Lung (tissue), 12 donors: Measurements from ENCODE around the gene ACTR5. TPM values are rescaled to one million over a fixed set of nuclear protein-coding genes. Genes with fewer than 3 reads are reported as not detected.

Experiments
- ATAC-seq: fragments of 200-7000 bp; cut with Tn5 transposase; one replicate; pipeline ENCODE4 v1.9.1; 2020; ENCODE audit warnings: moderate number of reproducible peaks; ENCODE audit not compliant: insufficient read depth, low FRiP score
- DNase-seq, 3 donors: peaks; one replicate each; pipeline ENCODE4 v3.0.0-alpha.2; 2013 to 2017
- H3K27ac ChIP-seq, 2 donors: one replicate each; pipeline ENCODE4 v1.5.1; 2013; ENCODE audit warnings: mild to moderate bottlenecking in 2 of 2, moderate library complexity in 2 of 2, control low read depth in 1 of 2, inconsistent platforms in 1 of 2, low read depth in 1 of 2, low read length in 1 of 2
- H3K27me3 ChIP-seq, 3 donors: one replicate each; pipeline ENCODE4 v1.5.1; 2013; ENCODE audit warnings: low read length in 2 of 3; ENCODE audit not compliant: control insufficient read depth in 3 of 3, insufficient read depth in 3 of 3
- H3K36me3 ChIP-seq, 4 donors: one replicate each; pipeline ENCODE4 v1.5.1; 2013; ENCODE audit warnings: low read length in 4 of 4, mild to moderate bottlenecking in 1 of 4, moderate library complexity in 1 of 4; ENCODE audit not compliant: control insufficient read depth in 4 of 4, insufficient read depth in 4 of 4
- H3K4me1 ChIP-seq, 5 donors: one replicate each; pipeline ENCODE4 v1.5.1; 2013; ENCODE audit warnings: low read length in 5 of 5, mild to moderate bottlenecking in 2 of 5, moderate library complexity in 1 of 5; ENCODE audit not compliant: control insufficient read depth in 5 of 5, insufficient read depth in 5 of 5
- H3K4me3 ChIP-seq: one replicate; pipeline ENCODE4 v1.5.1; 2013; ENCODE audit warnings: mild to moderate bottlenecking, control low read depth, moderate library complexity
- H3K9ac ChIP-seq, 2 donors: one replicate each; pipeline ENCODE4 v1.5.1; 2013; ENCODE audit warnings: low read length in 2 of 2, control low read depth in 1 of 2; ENCODE audit not compliant: insufficient read depth in 1 of 2
- H3K9me3 ChIP-seq, 4 donors: one replicate each; pipeline ENCODE4 v1.5.1; 2013; ENCODE audit warnings: low read length in 3 of 4, mild to moderate bottlenecking in 1 of 4, moderate library complexity in 1 of 4; ENCODE audit not compliant: control insufficient read depth in 4 of 4, insufficient read depth in 3 of 4
- CTCF ChIP-seq: IDR thresholded peaks from 2 replicates; pipeline ENCODE4 v1.5.1; 2012; ENCODE audit warnings: mild to moderate bottlenecking; ENCODE audit errors: control extremely low read depth, extremely low read depth
- WGBS, 2 donors: extraction: QIAGEN DNeasy Blood & Tissue Kit; methylation state at CpG; one replicate each; pipeline ENCODE4 v1.1.7; 2013; 5-methylcytosine and 5-hydroxymethylcytosine counted together
- polyA plus RNA-seq, 2 donors: library from polyadenylated mRNA; stranded (reverse); fragments of 200-250 nt; gene quantifications; one replicate each; pipeline ENCODE4 v1.2.1, GENCODE V29; 2013
- total RNA-seq, 2 donors: library from RNA; depleted of rRNA in 1 of 2; stranded (reverse); fragments of >200 nt in 1 of 2; gene quantifications; one replicate each; pipeline ENCODE4 v1.2.1, GENCODE V29; 2014 to 2021
- donor health status: control.
- donor health status: control.
- donor health status: Bipolar disorder and iron deficiency.
- donor health status: healthy.
- donor health status: DM: yes; HTN: yes; CAD: no.

Gene ACTR5
- total and polyA plus RNA-seq, 4 donors = 5.3 to 9.5 (median 6.4) TPM

DNA sequence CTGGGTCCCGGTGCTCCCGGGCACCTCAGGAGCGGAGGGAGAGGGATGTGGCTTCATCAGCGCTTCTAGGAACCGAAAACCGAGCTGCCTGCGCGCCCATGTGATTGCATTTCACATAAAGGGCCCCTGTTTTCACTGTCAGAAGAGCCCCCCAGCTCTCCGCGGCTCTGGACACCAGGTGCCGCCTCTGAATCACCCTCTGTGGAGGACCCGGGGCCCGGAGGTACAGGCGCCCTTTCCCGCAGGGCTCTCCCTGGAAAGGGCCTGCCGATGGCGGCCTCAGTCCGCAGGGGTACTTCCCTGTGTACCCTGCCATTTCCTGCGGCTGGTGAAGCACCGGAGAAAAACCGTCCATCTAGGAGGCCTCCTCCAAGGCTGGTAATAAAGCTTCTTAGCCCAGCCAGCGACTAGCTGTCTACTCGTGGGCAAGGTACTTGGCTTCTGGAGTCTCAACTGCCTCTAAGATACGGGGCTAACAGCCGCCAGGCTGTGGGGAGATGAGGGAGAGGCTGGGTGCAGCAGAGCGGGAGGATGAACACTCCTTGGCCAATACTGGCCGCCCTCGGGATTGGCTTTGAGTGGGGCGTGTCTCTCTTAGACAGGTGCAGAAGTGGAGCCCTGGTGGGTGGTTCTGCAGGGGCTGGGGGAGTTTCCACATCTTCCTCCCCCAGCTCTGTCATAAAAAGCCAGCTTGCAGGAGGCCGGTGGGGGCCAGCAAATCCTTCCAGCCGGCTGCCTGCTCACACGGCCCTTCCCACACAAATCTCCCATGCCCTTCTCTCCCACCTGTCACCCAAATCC, 58.8 kb downstream of the ACTR5 start:
- H3K4me1 ChIP-seq = peaks cover 0 to 30% (median 0%) of the 10 kb centered on the region in 5 donors
- WGBS, 2 donors = 14 to 15% methylated on average over 32 of the region's 32 CpGs
- H3K9me3 ChIP-seq = peaks cover 0 to 6% (median 0%) of the 10 kb centered on the region in 4 donors
- peaks cover 0 to 1% (median 0%) of the 10 kb centered on the region in 4 donors for H3K36me3 ChIP-seq
- ATAC-seq (no peak), DNase-seq (no peak)
- peak overlapping the region; percentile 54 for H3K4me3 ChIP-seq
- peak overlapping the region in 1 of 2 donors; percentile 18 for H3K27ac ChIP-seq
- peaks cover 0 to 38% (median 27%) of the 10 kb centered on the region in 3 donors for H3K27me3 ChIP-seq
- no peak overlapping the region for H3K9ac ChIP-seq
- TF ChIP-seq CTCF = no peak

DNA sequence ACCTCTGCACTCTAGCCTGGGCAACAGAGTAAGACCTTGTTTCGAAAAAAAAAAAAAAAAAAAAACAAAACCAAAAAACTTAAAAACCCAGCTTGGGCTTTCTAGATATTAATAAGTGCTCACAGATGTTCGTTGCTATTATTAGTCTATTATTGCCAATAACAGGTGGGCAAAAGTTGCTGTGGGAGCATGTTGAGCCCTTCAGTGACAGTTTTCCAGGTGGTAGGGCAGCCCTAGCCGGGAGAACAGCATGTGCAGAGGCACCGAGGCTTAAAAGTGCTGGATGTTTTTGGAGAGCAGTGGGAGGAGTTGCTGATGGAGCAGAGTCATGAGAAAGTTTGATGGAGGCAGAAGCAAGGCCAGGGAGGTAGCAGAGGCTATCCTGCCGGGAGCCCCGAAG, 61.7 kb downstream of the ACTR5 start:
- TF ChIP-seq CTCF = no peak
- Histone ChIP-seq H3K9ac (no peak overlapping the region), H3K4me1 (peaks cover 0 to 34% (median 0%) of the 10 kb centered on the region in 5 donors), H3K4me3 (no peak overlapping the region), H3K27me3 (peaks cover 0 to 46% (median 27%) of the 10 kb centered on the region in 3 donors), H3K36me3 (peaks cover 0 to 1% (median 0%) of the 10 kb centered on the region in 4 donors), H3K27ac (no peak overlapping the region), H3K9me3 (peaks cover 0 to 6% (median 0%) of the 10 kb centered on the region in 4 donors)
- ATAC-seq (no peak), DNase-seq (no peak)
- WGBS, 2 donors = 65 to 66% methylated on average over 6 of the region's 6 CpGs

- Histone ChIP-seq H3K9ac (no peak overlapping the region), H3K9me3 (peaks cover 0 to 6% (median 0%) of the 10 kb centered on the region in 4 donors), H3K36me3 (peaks cover 0 to 1% (median 0%) of the 10 kb centered on the region in 4 donors), H3K27me3 (peaks cover 0 to 42% (median 27%) of the 10 kb centered on the region in 3 donors), H3K27ac (no peak overlapping the region), H3K4me1 (peaks cover 0 to 28% (median 0%) of the 10 kb centered on the region in 5 donors), H3K4me3 (no peak overlapping the region)
- DNase-seq = no peak
- no peak for ATAC-seq
- 77 to 78% methylated on average over 4 of the region's 4 CpGs for WGBS, 2 donors
- TF ChIP-seq CTCF = no peak
Measured at GRCh38 chr20:38810926-38811630, 62.8 kb downstream of the ACTR5 start.
